ENCODE results near the gene TJP1. TPM values are rescaled to one million over a fixed set of nuclear protein-coding genes. Genes with fewer than 3 reads are reported as not detected.

Gene TJP1
- total RNA-seq, 1 experiment from 2014 or later: 129 TPM

- Mint-ChIP-seq H3K9me3 (no peaks in the 10 kb centered on the region), H3K4me1 (peaks cover 7% of the 10 kb centered on the region), H3K4me3 (no peak overlapping the region), H3K27me3 (ENCODE audit: low read depth) (no peaks in the 10 kb centered on the region), H3K36me3 (no peaks in the 10 kb centered on the region), H3K27ac (no peak overlapping the region)
- TF ChIP-seq HMGA2 (CRISPR knock-in tag; IDR thresholded peaks at IDR 0.05): no peak
- TF ChIP-seq GRHL2 (CRISPR knock-in tag; IDR thresholded peaks at IDR 0.05; ENCODE audit: insufficient replicate concordance, severe bottlenecking): no peak
- TF ChIP-seq KAT7 (CRISPR knock-in tag; IDR thresholded peaks at IDR 0.05; ENCODE audit: borderline replicate concordance): no peak
- TF ChIP-seq IRF2 (CRISPR knock-in tag; IDR thresholded peaks at IDR 0.05; ENCODE audit: borderline replicate concordance, low read depth): no peak
- TF ChIP-seq USF1 (CRISPR knock-in tag; IDR thresholded peaks at IDR 0.05): no peak
- no peak for TF ChIP-seq ATF3 (CRISPR knock-in tag; conservative IDR thresholded peaks at IDR 0.05)
- no peak for TF ChIP-seq RORB (CRISPR knock-in tag; IDR thresholded peaks at IDR 0.05)
- no peak for TF ChIP-seq ZBTB43 (CRISPR knock-in tag; IDR thresholded peaks at IDR 0.05)
- no peak for TF ChIP-seq FOXP4 (CRISPR knock-in tag; IDR thresholded peaks at IDR 0.05)
- no peak for TF ChIP-seq JAZF1 (CRISPR knock-in tag; IDR thresholded peaks at IDR 0.05)
- TF ChIP-seq SMAD4 (CRISPR knock-in tag; IDR thresholded peaks at IDR 0.05): no peak
- no peak for TF ChIP-seq AFF4 (CRISPR knock-in tag; IDR thresholded peaks at IDR 0.05; ENCODE audit: borderline replicate concordance)
- no peak for TF ChIP-seq MYBL2 (CRISPR knock-in tag; IDR thresholded peaks at IDR 0.05)
- TF ChIP-seq NR1H2 (CRISPR knock-in tag; IDR thresholded peaks at IDR 0.05): no peak
- no peak for TF ChIP-seq ZBTB21 (CRISPR knock-in tag; IDR thresholded peaks at IDR 0.05; ENCODE audit: borderline replicate concordance)
- TF ChIP-seq USF2 (CRISPR knock-in tag; IDR thresholded peaks at IDR 0.05): no peak
- TF ChIP-seq E2F5 (CRISPR knock-in tag; IDR thresholded peaks at IDR 0.05): no peak
- no peak for TF ChIP-seq NFE2L1 (CRISPR knock-in tag; IDR thresholded peaks at IDR 0.05)
- POLR2A ChIA-PET: no interaction called here
- ATAC-seq (no peak), DNase-seq (ENCODE audit: low spot score) (no peak)
- CTCF ChIA-PET: interaction anchor here (0.6 to 2.8 kb wide), 9 partner anchors 9 to 382 kb away, joined by 3 to 16 read pairs (median 4); no protein-coding TSS in a partner anchor
Measured at GRCh38 chr15:29693225-29693624, 129.0 kb downstream of the TJP1 start.
